CMK (cell line): Measurements from ENCODE around the gene ZNF710.

Source experiments
- DNase-seq: peaks from one replicate; pipeline ENCODE4 v3.0.0-alpha.2; 2010; ENCODE audit warnings: low read depth

Gene ZNF710

DNA sequence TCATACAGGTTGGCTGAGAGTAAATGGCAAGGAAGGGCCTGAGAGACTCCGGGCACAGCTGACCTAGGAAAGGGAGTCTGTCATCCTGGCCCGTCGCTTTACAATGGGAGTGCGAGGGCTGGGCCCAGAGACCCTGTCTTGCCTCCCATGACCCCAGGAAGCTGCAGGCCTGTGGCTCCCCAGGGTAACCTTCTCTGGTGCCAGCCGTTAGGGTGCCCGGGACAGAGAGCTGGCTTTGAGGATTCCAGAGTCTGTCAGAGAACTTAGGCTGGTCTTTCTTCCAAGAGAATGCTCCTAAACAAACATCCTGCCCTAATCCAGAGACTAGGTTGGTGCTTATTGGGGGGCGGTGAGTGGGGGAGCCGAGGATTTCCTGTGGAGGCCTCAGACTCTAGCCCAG is 18.5 kb downstream of the ZNF710 start:
- no peak for DNase-seq

- no peak for DNase-seq
Measured at GRCh38 chr15:90020021-90020735, 19.1 kb downstream of the ZNF710 start.

GRCh38 chr15:90020936-90021507 is 19.9 kb downstream of the ZNF710 start:
- DNase-seq, result no peak

DNA sequence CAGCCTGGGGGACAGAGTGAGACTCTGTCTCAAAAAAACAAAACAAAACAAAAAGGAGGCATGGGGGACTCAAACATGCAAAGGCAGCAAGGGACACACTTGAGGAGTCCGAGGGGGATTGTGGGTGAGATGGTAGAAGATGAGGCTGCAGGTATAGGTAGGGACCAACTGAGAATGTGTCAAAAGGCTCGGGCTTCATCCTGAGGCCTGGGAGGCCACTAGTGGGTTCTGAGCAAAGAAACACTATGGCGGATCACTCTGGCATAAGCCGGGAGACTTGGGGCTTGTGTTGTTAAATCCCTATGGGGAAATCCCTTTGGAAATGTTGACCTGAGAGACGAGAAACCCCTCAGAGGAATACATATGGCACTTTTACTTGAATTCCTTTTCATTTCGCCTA is 21.2 kb downstream of the ZNF710 start:
- no peak for DNase-seq

DNA sequence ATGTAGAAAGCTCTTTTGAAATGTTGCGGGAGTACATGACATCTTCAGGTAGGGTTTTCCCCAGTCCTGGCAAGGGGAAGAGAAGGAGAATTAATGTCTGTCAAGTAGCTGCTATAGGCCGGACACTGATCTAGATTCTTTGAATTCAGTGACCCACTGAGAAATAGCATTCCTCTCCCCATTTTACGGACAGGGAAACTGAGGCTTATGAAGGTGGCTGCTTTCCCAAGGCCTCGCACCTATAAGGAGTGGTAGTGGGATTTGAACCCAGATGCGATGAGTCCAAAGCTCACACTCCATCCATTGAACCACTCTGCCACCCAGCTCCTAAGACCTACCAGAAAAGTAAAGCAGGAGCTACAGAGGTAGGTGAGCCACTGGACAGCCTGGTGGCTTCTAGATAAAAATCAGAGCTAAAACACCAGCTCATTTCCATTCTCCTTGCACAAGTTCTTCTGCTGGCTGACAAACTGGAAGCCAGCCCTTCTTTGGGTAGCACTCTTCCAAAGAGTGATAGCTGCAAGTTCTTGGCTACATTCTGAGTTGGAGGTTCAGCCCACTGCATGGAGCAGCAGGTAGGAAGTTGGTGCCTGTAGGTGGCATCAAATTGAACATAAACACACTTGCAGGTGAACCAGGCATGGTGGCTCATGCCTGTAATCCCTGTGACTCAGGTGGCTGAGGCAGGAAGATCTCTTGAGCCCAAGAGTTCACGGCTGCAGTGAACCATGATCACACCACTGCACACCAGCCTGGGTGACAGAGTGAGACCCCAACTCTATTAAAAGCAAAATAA is 22.0 kb downstream of the ZNF710 start:
- DNase-seq, result no peak

- no peak for DNase-seq
Measured at GRCh38 chr15:90024406-90024805, 23.3 kb downstream of the ZNF710 start.

GRCh38 chr15:90025489-90026033 is 24.4 kb downstream of the ZNF710 start:
- DNase-seq, result no peak

- DNase-seq, result no peak
Measured at GRCh38 chr15:90028376-90028944, 27.3 kb downstream of the ZNF710 start.

DNA sequence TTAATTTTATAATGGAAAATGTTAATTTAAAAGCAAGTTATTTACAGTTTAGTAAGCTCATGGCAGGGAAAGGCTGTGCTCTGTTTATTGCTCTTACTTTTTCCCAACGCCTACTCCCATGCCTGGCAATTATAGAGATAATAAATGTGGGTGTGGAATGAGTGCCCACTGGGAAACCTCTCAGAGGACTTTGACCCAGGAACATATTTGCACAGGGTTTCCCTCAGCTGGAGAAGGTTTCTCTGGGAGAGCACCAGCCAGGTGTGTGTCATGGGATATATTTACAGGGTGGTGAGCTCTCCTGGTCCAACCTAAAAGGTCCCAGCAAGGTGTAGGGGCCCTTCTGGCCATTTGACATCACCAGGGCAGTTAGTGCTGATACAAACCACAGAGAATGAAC is 27.9 kb downstream of the ZNF710 start:
- no peak for DNase-seq

- DNase-seq, result no peak
Measured at GRCh38 chr15:90030376-90030775, 29.3 kb downstream of the ZNF710 start.

GRCh38 chr15:90031231-90031791 is 30.2 kb downstream of the ZNF710 start:
- DNase-seq, result no peak

DNA sequence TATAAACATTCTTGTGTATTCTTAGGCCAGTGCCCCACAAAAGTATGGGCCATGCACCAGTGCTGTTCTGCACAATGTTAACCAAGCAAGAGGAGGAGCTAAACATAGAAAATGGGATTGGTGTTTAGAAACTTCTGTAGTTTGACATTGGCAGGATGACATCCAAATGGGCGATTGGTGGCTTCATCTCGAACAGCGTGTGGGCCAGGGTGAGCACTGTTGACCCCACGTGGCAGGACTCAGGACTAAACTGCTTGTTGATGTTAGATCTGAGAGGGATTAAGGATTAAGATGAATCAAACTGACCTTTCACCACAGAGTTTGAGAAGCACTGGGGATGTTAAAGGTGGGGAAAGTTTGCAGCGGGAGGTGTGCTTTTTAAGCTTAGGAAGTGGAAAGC is 31.9 kb downstream of the ZNF710 start:
- no peak for DNase-seq

DNA sequence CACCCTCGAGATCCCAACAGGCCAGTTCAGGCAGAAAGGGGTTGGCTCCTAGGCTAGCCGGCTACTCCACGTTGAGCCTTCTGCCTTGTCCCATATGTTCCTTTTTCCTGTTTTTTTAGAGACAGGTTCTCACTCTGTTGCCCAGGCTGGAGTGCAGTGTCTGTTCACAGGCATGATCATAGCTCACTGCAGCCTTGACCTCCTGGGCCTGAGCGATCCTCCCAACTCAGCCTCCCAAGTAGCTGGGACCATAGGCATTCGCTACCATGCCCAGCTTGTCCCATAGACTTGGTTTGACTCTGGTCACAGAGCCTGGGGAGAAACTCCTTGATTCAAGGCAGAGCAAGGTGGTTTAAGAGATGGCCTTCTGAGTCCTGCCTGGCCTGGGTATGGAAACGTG is 32.3 kb downstream of the ZNF710 start:
- DNase-seq, result no peak

- peak; percentile 90 for DNase-seq
Measured at GRCh38 chr15:90035095-90035839, 34.1 kb downstream of the ZNF710 start.

- DNase-seq, result no peak
Measured at GRCh38 chr15:90035840-90036230, 34.7 kb downstream of the ZNF710 start.

GRCh38 chr15:90036343-90036742 is 35.2 kb downstream of the ZNF710 start:
- DNase-seq, result no peak

- DNase-seq, result no peak
Measured at GRCh38 chr15:90036806-90037510, 35.8 kb downstream of the ZNF710 start.

DNA sequence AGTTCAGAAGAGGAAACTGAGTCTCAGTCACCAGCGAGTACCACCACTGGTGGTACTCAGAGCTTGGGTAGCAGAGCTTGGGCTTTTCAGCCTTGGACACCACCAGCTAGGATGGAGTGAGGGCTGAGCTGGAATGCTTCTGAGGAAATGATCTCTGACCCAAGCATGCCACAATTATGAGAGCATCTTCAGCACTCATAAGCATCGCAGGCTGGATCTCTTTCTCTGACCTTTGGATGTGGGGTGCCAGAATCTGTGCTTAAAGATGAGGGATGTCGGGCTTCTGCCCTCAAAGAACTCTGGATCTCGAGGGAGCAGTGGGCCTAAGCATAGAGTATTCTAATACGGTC is 36.4 kb downstream of the ZNF710 start:
- no peak for DNase-seq

GRCh38 chr15:90037961-90038631 is 37.0 kb downstream of the ZNF710 start:
- DNase-seq, result no peak

DNA sequence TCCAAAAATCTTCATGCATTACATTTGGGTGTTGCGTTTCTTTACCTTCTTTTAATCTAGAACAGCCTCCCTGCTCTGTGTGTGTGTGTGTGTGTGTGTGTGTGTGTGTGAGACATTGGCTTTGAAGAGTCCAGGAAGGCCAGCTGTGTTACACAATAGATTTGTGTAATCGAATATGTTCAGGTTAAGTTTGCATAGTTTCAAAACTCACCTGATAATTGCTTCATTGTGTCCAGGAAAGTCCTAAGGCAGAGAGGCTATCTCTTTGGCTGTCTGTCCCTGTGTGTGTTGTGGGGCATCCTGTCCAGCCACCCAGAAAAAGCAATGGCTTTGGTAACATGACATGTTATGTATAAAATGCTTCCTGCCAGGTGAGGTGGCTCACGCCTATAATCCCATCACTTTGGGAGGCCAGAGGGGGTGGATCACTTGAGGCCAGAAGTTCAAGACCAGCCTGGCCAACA is 37.5 kb downstream of the ZNF710 start:
- no peak for DNase-seq
